Cardiac muscle cell (in vitro differentiated cells and primary cell): ENCODE results near the gene ROBO2. TPM values are rescaled to one million over a fixed set of nuclear protein-coding genes. Genes with fewer than 3 reads are reported as not detected.

Source experiments
- DNase-seq, 2 donors: peaks; one replicate each; pipeline versions ENCODE4 v3.0.0 to v3.0.0-alpha.2; 2010 to 2017; ENCODE audit warnings: low read depth in 1 of 2, low spot score in 1 of 2
- H3K27ac ChIP-seq: fragments of 200-600 bp; sonication (generic); 2 replicates; pipeline ENCODE4 v1.5.1; 2016
- H3K27me3 ChIP-seq: fragments of 200-600 bp; sonication (generic); 2 replicates; pipeline ENCODE4 v1.6.0; 2016; ENCODE audit warnings: control low read depth
- H3K36me3 ChIP-seq: fragments of 200-600 bp; sonication (generic); 2 replicates; pipeline ENCODE4 v1.5.1; 2016; ENCODE audit warnings: control low read depth
- H3K4me1 ChIP-seq: fragments of 200-600 bp; sonication (generic); 2 replicates; pipeline ENCODE4 v1.8.1; 2017; ENCODE audit warnings: low read depth, mild to moderate bottlenecking, mixed run types
- H3K4me3 ChIP-seq: fragments of 200-600 bp; sonication (generic); 2 replicates; pipeline ENCODE4 v1.5.1; 2016; ENCODE audit warnings: mild to moderate bottlenecking
- H3K9me3 ChIP-seq: fragments of 200-600 bp; sonication (generic); 2 replicates; pipeline ENCODE4 v1.5.1; 2017; ENCODE audit warnings: low read depth, mild to moderate bottlenecking, control low read depth
- CTCF ChIP-seq: IDR thresholded peaks from 2 replicates; pipeline ENCODE4 v1.5.1; 2012; ENCODE audit warnings: low read depth, mild to moderate bottlenecking, low read length
- polyA plus RNA-seq: library from polyadenylated mRNA; unstranded; fragments of >200 nt; fragmentation: Nextera tagmentation; extraction: Ambion mirVana; gene quantifications from 2 replicates; pipeline ENCODE4 v1.2.1, GENCODE V29; 2016
- total RNA-seq: library from RNA; depleted of rRNA; stranded (reverse); fragments of >200 nt; gene quantifications from 2 replicates; pipeline ENCODE4 v1.2.3, GENCODE V29; 2016

Gene ROBO2
- total and polyA plus RNA-seq, 2 experiments from 2014 or later = 13.5 to 39.4 TPM

GRCh38 chr3:77271711-77272110, 231.8 kb downstream of the ROBO2 start:
- no peak overlapping the region for H3K4me3 ChIP-seq
- no peaks in the 10 kb centered on the region for H3K9me3 ChIP-seq
- H3K27ac ChIP-seq = peak overlapping the region; percentile 62
- no peak for TF ChIP-seq CTCF
- no peaks in the 10 kb centered on the region for H3K27me3 ChIP-seq
- H3K4me1 ChIP-seq = peaks cover 11% of the 10 kb centered on the region
- DNase-seq = peak in 1 of 2 donors; percentile 61
- no peaks in the 10 kb centered on the region for H3K36me3 ChIP-seq

GRCh38 chr3:77279276-77279675, 239.4 kb downstream of the ROBO2 start:
- no peak for TF ChIP-seq CTCF
- H3K27me3 ChIP-seq = no peaks in the 10 kb centered on the region
- no peaks in the 10 kb centered on the region for H3K36me3 ChIP-seq
- H3K4me3 ChIP-seq = no peak overlapping the region
- no peak overlapping the region for H3K27ac ChIP-seq
- H3K4me1 ChIP-seq = no peaks in the 10 kb centered on the region
- no peaks in the 10 kb centered on the region for H3K9me3 ChIP-seq
- DNase-seq = no peak

GRCh38 chr3:77281721-77282120, 241.8 kb downstream of the ROBO2 start:
- no peak overlapping the region for H3K27ac ChIP-seq
- H3K36me3 ChIP-seq = no peaks in the 10 kb centered on the region
- no peak overlapping the region for H3K4me3 ChIP-seq
- no peaks in the 10 kb centered on the region for H3K9me3 ChIP-seq
- no peak for DNase-seq
- no peaks in the 10 kb centered on the region for H3K27me3 ChIP-seq
- no peaks in the 10 kb centered on the region for H3K4me1 ChIP-seq
- TF ChIP-seq CTCF = no peak

GRCh38 chr3:77283108-77283507, 243.2 kb downstream of the ROBO2 start:
- H3K4me3 ChIP-seq = no peak overlapping the region
- TF ChIP-seq CTCF = no peak

GRCh38 chr3:77288348-77288747, 248.4 kb downstream of the ROBO2 start:
- Histone ChIP-seq H3K9me3 (no peaks in the 10 kb centered on the region), H3K27me3 (no peaks in the 10 kb centered on the region), H3K36me3 (no peaks in the 10 kb centered on the region), H3K27ac (no peak overlapping the region), H3K4me1 (no peaks in the 10 kb centered on the region), H3K4me3 (no peak overlapping the region)
- DNase-seq = no peak
- no peak for TF ChIP-seq CTCF

More at GRCh38 chr3:77283108-77283507, 243.2 kb downstream of the ROBO2 start:
- no peaks in the 10 kb centered on the region for H3K36me3 ChIP-seq
- H3K27ac ChIP-seq = no peak overlapping the region
- H3K27me3 ChIP-seq = no peaks in the 10 kb centered on the region
- H3K4me1 ChIP-seq = no peaks in the 10 kb centered on the region
- no peak for DNase-seq
- no peaks in the 10 kb centered on the region for H3K9me3 ChIP-seq

- Histone ChIP-seq H3K27me3 (no peaks in the 10 kb centered on the region), H3K9me3 (no peaks in the 10 kb centered on the region), H3K4me1 (peaks cover 4% of the 10 kb centered on the region), H3K27ac (no peak overlapping the region), H3K36me3 (no peaks in the 10 kb centered on the region), H3K4me3 (no peak overlapping the region)
- no peak for TF ChIP-seq CTCF
- no peak for DNase-seq
Measured at GRCh38 chr3:77296527-77296926, 256.6 kb downstream of the ROBO2 start.
